Ramos (cell line): ENCODE data around the gene FAM200A.
"Not testable (repeated sequence)": the region's sequence is repeated elsewhere in the genome, so short reads cannot be mapped to it uniquely, and the experiment has no call there.

Experiments
- in situ Hi-C: fragments of 300-500 bp; cut with MboI; formaldehyde crosslinking; loops from one replicate; pipeline ENCODE4 v1.14.3; 2022; ENCODE audit warnings: low sequenced_read_pairs; ENCODE audit not compliant: unreplicated experiment

Gene FAM200A

GRCh38 chr7:99551767-99552463 is at the start of gene FAM200A:
FAM200A (minus strand) TSS chr7:99552114; CDS start chr7:99548407, 3,707 bp downstream.
- in situ Hi-C loops, result no loop called here

DNA sequence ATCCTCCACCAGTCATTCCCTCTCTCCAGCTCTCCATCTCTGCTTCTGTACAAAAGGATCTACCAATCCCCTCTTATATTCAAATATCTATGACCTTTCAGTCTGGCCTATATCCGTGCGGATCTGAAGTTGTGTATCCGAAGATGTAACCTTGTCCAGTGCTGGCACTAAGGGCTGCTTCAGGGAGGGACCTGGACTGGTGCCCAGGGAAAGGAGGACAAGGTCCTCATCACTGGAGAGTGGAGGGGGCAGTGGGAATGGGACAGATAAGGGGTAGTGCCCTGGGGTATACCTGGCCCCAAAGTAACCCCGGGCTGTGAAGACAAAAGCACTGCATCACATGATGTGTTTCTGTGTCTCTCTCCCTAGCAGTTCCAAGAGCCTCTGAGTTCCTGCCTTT is 47.9 kb upstream of the FAM200A start:
- in situ Hi-C loops, result no loop called here

- in situ Hi-C loops, result no loop called here
Measured at GRCh38 chr7:99597762-99598501, 46.0 kb upstream of the FAM200A start, which contains the start of gene TMEM225B. TMEM225B (plus strand) TSS chr7:99598267; CDS start chr7:99604389, 6,122 bp downstream.

DNA sequence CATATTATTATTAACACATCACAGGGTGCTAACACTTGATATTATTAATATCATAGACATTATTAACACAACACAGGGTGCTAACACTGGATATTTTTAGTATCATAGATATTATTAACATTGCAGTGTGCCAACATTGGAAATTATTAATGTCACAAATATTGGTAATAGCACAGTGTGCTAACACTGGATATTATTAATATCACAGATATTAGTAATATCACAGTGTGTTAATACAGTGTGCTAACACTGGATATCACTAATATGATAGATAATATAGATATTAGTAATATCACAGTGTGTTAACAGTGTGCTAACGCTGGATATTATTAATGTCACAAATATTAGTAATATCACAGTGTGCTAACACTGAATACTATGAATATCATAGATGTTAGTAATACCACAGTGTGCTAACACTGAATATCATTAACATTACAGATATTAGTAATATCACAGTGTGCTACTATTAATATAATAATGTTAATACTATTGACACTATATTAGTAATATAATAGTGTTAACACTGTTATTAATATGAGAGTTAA is 44.6 kb upstream of the FAM200A start:
- in situ Hi-C loops, result no loop called here

- in situ Hi-C loops, result no loop called here
Measured at GRCh38 chr7:99594948-99595745, 43.2 kb upstream of the FAM200A start.

GRCh38 chr7:99588868-99589267 is 37.0 kb upstream of the FAM200A start:
- in situ Hi-C loops, result no loop called here

DNA sequence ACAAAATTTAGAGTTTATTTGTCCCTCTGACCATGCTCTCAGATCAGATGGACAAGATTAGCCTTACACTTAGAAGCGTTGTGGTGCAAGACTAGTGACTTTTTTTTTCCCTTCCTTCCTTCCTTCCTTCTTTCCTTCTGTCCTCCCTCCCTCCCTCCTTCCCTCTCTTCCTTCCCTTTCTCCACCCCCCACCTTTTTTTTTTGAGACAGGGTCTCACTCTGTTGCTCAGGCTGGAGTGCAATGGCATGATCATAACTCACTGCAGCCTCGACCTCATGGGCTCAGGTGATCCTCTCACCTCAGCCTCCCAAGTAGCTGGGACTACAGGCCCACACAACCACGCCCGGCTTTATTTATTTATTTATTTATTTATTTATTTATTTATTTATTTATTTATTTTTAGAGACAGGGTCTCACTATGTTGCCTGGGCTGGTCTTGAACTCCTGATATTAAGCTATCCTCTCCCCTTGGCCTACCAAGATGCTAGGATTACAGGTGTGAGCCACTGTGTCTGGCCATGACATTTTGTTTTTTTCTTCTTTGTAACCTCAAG is 28.9 kb upstream of the FAM200A start:
- in situ Hi-C loops, result not testable (repeated sequence)

DNA sequence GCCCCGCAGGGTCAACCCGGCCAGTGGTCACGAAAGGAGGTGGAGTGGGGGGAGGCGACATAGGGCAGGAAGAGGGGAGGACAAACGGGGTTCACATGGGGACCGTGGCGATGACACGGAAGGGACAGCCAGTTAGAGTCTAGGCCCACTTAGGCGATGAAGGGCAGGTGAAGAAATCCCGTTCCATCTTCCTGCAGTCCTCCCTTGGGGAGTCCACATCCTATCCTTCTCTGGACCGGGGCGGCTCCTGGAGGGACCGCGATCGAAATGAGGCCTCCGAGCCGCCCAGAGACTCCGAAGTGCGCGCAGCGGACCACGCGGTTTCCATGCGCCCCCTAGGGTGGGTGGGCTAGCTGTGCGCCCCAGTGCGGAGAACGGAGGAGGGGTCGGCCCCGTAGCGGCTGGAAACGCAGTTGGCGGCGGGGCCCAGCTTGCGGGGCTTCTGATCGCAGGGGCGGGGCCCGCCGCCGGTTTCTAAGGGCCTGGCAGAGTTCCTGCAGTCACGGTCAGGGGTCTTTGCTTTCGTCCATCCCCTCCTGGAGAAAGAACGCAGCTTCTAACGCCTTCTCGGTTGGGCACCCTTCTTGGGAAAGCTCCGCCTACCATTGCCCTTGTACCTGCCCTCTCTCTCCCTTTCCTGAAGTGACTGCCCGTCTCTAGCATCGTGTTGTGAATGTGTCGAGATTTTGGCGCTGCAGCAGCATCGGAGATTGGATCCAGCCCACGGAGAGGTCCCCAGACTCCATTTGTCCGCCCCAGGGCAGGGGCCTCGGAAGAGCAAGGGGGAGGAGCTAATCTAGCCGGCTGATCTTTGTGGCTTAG is 28.3 kb upstream of the FAM200A start:
- in situ Hi-C loops, result no loop called here

GRCh38 chr7:99579281-99579955 is 27.5 kb upstream of the FAM200A start:
- in situ Hi-C loops, result no loop called here

- in situ Hi-C loops, result no loop called here
Measured at GRCh38 chr7:99576251-99576650, 24.3 kb upstream of the FAM200A start.

- in situ Hi-C loops, result no loop called here
Measured at GRCh38 chr7:99573257-99573656, 21.3 kb upstream of the FAM200A start.

DNA sequence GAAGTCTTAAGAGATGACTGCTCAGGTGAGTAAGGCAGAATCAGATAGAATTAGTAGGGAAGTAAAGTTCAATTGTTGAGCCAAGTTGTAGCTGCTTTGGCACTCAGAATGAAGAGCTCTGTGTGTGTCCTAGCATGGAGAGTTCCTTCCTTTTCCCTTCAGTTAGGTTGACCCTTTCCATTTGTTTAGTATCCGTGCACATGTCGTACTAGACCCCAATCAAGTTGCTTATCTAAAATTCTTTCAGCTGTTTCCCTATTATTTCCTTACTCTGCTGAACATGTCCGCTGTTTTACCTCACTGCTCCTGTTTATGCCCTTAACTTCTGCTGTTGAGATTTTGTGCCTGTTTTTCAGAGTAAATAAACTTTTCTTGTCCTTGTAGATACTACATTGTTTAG is 19.9 kb upstream of the FAM200A start:
- in situ Hi-C loops, result no loop called here

DNA sequence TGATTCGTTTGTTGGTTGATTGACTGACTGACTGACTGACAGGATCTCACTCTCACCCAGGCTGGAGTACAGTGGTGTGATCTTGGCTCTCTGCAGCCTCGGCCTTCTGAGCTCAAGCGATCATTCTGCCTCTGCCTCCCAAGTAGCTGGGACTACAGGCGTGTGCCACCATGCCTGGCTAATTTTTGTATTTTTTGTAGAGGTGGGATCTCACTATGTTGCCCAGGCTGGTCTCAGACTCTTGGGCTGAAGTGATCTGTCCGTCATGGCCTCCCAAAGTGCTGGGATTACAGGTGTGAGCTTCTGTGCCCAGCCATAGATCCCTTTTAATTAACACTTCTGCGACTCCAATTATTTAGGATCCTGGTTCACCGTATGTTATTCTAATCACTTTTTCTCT is 16.9 kb upstream of the FAM200A start:
- in situ Hi-C loops, result not testable (repeated sequence)

DNA sequence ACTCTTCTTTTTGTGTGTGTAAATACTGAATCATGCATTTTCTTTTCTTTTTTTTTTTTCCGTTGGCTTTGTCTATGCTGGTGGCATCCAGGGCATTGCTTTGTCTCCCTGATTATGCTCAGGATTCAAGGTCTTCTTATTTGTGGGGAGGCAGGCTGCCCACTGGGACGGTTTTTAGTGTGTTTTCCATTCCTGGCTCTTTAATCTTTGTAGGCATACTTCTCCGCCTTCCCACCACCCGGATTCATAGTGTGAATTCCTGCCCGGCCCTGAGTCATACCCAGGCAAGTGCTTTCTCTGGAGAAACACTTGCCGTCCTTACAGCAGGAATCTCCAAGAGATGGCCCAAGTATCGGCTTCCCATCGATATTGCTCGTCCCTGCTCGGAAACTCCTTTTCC is 11.7 kb upstream of the FAM200A start:
- in situ Hi-C loops, result loop anchor here (5.0 kb wide), 1 partner anchor 54 kb away; the partner anchor contains the start of gene ZSCAN25

- in situ Hi-C loops, result loop anchor here (5.0 kb wide), 1 partner anchor 54 kb away; the partner anchor contains the start of gene ZSCAN25
Measured at GRCh38 chr7:99562832-99563231, 10.9 kb upstream of the FAM200A start.

DNA sequence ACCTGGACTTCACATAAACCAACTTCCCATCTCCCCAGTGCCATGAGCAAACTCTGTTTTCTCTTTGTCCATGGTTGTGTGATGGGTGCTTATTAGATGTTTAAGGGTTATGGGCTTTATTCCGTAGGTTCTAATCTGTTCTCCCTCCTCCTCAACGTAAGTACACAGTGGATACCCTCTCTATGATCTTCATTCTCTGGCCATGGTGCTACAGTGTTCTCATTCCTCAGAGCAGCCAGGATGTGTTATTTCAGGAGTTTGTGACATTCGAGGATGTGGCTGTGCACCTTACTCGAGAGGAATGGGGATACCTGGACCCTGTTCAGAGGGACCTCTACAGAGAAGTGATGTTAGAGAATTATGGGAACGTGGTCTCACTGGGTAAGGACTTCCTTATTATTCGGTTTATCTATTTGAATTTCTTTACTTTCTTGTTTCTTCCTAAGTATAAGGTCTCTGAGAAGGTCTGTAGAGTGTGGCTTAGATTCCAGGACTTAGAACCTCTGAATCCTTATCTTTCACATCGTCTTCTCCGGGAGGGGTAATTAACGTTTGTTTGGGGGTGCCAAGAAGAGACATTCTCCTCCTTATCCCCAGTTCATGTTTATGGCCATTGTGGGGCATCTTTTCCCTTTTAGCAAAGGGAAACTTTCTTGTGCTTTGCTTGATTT is 10.3 kb upstream of the FAM200A start:
- in situ Hi-C loops, result loop anchor here (5.0 kb wide), 1 partner anchor 55 kb away; the partner anchor contains the start of gene ZSCAN25

GRCh38 chr7:99561737-99562051 is 9.8 kb upstream of the FAM200A start:
- in situ Hi-C loops, result loop anchor here (5.0 kb wide), 1 partner anchor 56 kb away; the partner anchor contains the start of gene ZSCAN25
